SH-SY5Y (cell line): ENCODE results near the gene TNFSF15.

Experiments
- GATA2 ChIP-seq: IDR thresholded peaks from 2 replicates; pipeline ENCODE4 v1.6.1; 2011; ENCODE audit warnings: mild to moderate bottlenecking, low read depth, low read length
- GATA3 ChIP-seq: IDR thresholded peaks from 2 replicates; pipeline ENCODE4 v1.6.1; 2011; ENCODE audit warnings: low read depth, mild to moderate bottlenecking, low read length, moderate library complexity

The TNFSF15 gene

GRCh38 chr9:114811301-114811700 is 5.5 kb upstream of the TNFSF15 start:
- TF ChIP-seq GATA2, result no peak
- TF ChIP-seq GATA3, result no peak

GRCh38 chr9:114810614-114811013 is 4.8 kb upstream of the TNFSF15 start:
- TF ChIP-seq GATA2 (no peak), GATA3 (no peak)

GRCh38 chr9:114806526-114806900 is 674 bp upstream of the TNFSF15 start:
- no peak for TF ChIP-seq GATA2
- TF ChIP-seq GATA3, result no peak

- TF ChIP-seq GATA3 (no peak), GATA2 (no peak)
These were observed 1.3 kb downstream of the TNFSF15 start for GRCh38 chr9:114804505-114804904.

GRCh38 chr9:114803479-114804265 is 2.2 kb downstream of the TNFSF15 start:
- TF ChIP-seq GATA3, result no peak

- TF ChIP-seq GATA2 (peak; percentile 34; the same call in 1 of the 2 replicates), GATA3 (no peak)
These were observed 5.9 kb downstream of the TNFSF15 start for GRCh38 chr9:114799925-114800324.

GRCh38 chr9:114799441-114799840 is 6.4 kb downstream of the TNFSF15 start:
- no peak for TF ChIP-seq GATA3

- TF ChIP-seq GATA3 (peak; percentile 75), GATA2 (peak; percentile 56; the same call in 1 of the 2 replicates)
These were observed 6.9 kb downstream of the TNFSF15 start for GRCh38 chr9:114798780-114799427.

GRCh38 chr9:114798101-114798500 is 7.7 kb downstream of the TNFSF15 start:
- TF ChIP-seq GATA2 (no peak), GATA3 (no peak)

GRCh38 chr9:114792396-114792795 is 13.4 kb downstream of the TNFSF15 start:
- TF ChIP-seq GATA2 (no peak), GATA3 (no peak)

GRCh38 chr9:114791736-114792135 is 14.1 kb downstream of the TNFSF15 start:
- no peak for TF ChIP-seq GATA2
- TF ChIP-seq GATA3, result no peak

- TF ChIP-seq GATA3 (no peak), GATA2 (no peak)
These were observed 14.5 kb downstream of the TNFSF15 start for GRCh38 chr9:114791312-114791711.

GRCh38 chr9:114790521-114790920 is 15.3 kb downstream of the TNFSF15 start:
- TF ChIP-seq GATA2, result no peak
- no peak for TF ChIP-seq GATA3

- no peak for TF ChIP-seq GATA2
- TF ChIP-seq GATA3, result no peak
These were observed 16.8 kb downstream of the TNFSF15 start for GRCh38 chr9:114789006-114789405.
